H1 (cell line): ENCODE results near the gene MACROD2. TPM values are rescaled to one million over a fixed set of nuclear protein-coding genes. Genes with fewer than 3 reads are reported as not detected.

Experiments used
- CTCF ChIA-PET: fragments of 300-600 bp; sonication (Branson Sonifier 250); formaldehyde crosslinking; loops from one replicate; lab custom pipeline; 2021; ENCODE audit not compliant: partially characterized antibody; lab: Charles Lee
- POLR2A ChIA-PET: fragments of 300-600 bp; sonication (Branson Sonifier 250); formaldehyde crosslinking; loops from one replicate; lab custom pipeline; 2021; ENCODE audit warnings: inconsistent platforms; ENCODE audit not compliant: partially characterized antibody; lab: Charles Lee
- DNase-seq, 2 experiments: peaks; one replicate each; pipeline versions ENCODE4 v3.0.0 to v3.0.0-alpha.2; 2010 to 2022; ENCODE audit warnings: low spot score in 2 of 2, low read depth in 1 of 2, mixed read lengths in 1 of 2
- FAIRE-seq: peaks from 2 replicates; lab custom pipeline; 2011; peaks lifted over from hg19 to GRCh38; lab: Jason Lieb, UNC
- H2AFZ ChIP-seq: 2 replicates; pipeline ENCODE4 v1.8.1; 2012; ENCODE audit warnings: low read length, inconsistent platforms
- H2AK5ac ChIP-seq: 2 replicates; pipeline ENCODE4 v1.6.1; 2013; ENCODE audit warnings: low read depth, low read length
- H2BK120ac ChIP-seq: replicated peaks from 2 replicates; pipeline ENCODE3; 2013; ENCODE audit warnings: low read depth, low read length, inconsistent platforms
- H2BK12ac ChIP-seq: 2 replicates; pipeline ENCODE4 v1.6.1; 2013; ENCODE audit warnings: low read depth, low read length
- H2BK15ac ChIP-seq: 2 replicates; pipeline ENCODE4 v1.6.1; 2013; ENCODE audit warnings: low read length
- H2BK20ac ChIP-seq: 2 replicates; pipeline ENCODE4 v1.6.1; 2013; ENCODE audit warnings: low read length
- H2BK5ac ChIP-seq: 2 replicates; pipeline ENCODE4 v1.6.1; 2013; ENCODE audit warnings: low read depth, low read length
- H3K14ac ChIP-seq: 2 replicates; pipeline ENCODE4 v1.6.1; 2013; ENCODE audit warnings: inconsistent platforms; ENCODE audit not compliant: insufficient read length
- H3K18ac ChIP-seq: 2 replicates; pipeline ENCODE4 v1.6.1; 2013; ENCODE audit warnings: low read length; ENCODE audit errors: extremely low read depth
- H3K23ac ChIP-seq: 2 replicates; pipeline ENCODE4 v1.6.1; 2013; ENCODE audit warnings: inconsistent platforms; ENCODE audit not compliant: insufficient read length
- H3K23me2 ChIP-seq: 2 replicates; pipeline ENCODE4 v1.6.1; 2013; ENCODE audit warnings: low read depth, low read length
- H3K27ac ChIP-seq: 2 replicates; pipeline ENCODE4 v1.6.1; 2011; ENCODE audit warnings: low read depth, low read length, inconsistent platforms
- H3K27me3 ChIP-seq, 4 experiments: replicated peaks in 1 of 4; 1 replicate in 1 of 4; 2 replicates in 3 of 4; pipeline versions ENCODE4 v1.6.1 to v1.8.1; 2011 to 2013; ENCODE audit warnings: low read length in 3 of 4, mild to moderate bottlenecking in 3 of 4, inconsistent platforms in 2 of 4, mixed read lengths in 2 of 4, moderate library complexity in 1 of 4; ENCODE audit not compliant: control insufficient read depth in 3 of 4, insufficient read depth in 3 of 4; ENCODE audit errors: extremely low read depth in 1 of 4
- H3K36me3 ChIP-seq, 4 experiments: 2 replicates each; pipeline versions ENCODE4 v1.6.1 to v1.8.1; 2011 to 2013; ENCODE audit warnings: mild to moderate bottlenecking in 4 of 4, low read length in 3 of 4, moderate library complexity in 2 of 4, control low read depth in 1 of 4, inconsistent platforms in 1 of 4; ENCODE audit not compliant: insufficient read depth in 4 of 4, control insufficient read depth in 2 of 4
- H3K4ac ChIP-seq: replicated peaks from 2 replicates; pipeline ENCODE3; 2013; ENCODE audit warnings: low read length, low read depth, mixed read lengths, inconsistent platforms; ENCODE audit not compliant: insufficient read length
- H3K4me1 ChIP-seq, 4 experiments: replicated peaks in 1 of 4; 1 replicate in 1 of 4; 2 replicates in 3 of 4; pipeline versions ENCODE4 v1.6.1 to v1.8.1; 2011 to 2013; ENCODE audit warnings: low read length in 3 of 4, inconsistent platforms in 2 of 4, mixed read lengths in 1 of 4; ENCODE audit not compliant: insufficient read depth in 4 of 4, control insufficient read depth in 3 of 4
- H3K4me2 ChIP-seq, 2 experiments: 2 replicates each; pipeline versions ENCODE4 v1.6.1 to v1.8.1; 2011 to 2013; ENCODE audit warnings: low read depth in 2 of 2, low read length in 2 of 2, control low read depth in 1 of 2, inconsistent platforms in 1 of 2, mild to moderate bottlenecking in 1 of 2; ENCODE audit not compliant: insufficient read depth in 1 of 2
- H3K4me3 ChIP-seq, 4 experiments: fragments of 200-600, 300-600 bp in 1 of 4; sonication (generic), shearing (Covaris generic), sonication (Bioruptor Twin) in 1 of 4; 2 replicates each; pipeline versions ENCODE4 v1.5.1 to v1.8.1; 2011 to 2016; ENCODE audit warnings: low read length in 4 of 4, low read depth in 3 of 4, control low read depth in 2 of 4, inconsistent platforms in 2 of 4, mild to moderate bottlenecking in 2 of 4, mixed read lengths in 1 of 4, moderate library complexity in 1 of 4; ENCODE audit not compliant: insufficient read depth in 2 of 4; ENCODE audit errors: extremely low read depth in 1 of 4
- H3K56ac ChIP-seq: replicated peaks from 2 replicates; pipeline ENCODE3; 2013; ENCODE audit warnings: low read depth, mild to moderate bottlenecking, mixed read lengths, low read length, inconsistent platforms; ENCODE audit not compliant: insufficient read length
- H3K79me1 ChIP-seq: 2 replicates; pipeline ENCODE4 v1.6.1; 2013; ENCODE audit warnings: low read depth, low read length, control low read depth
- H3K79me2 ChIP-seq, 2 experiments: 2 replicates each; pipeline versions ENCODE4 v1.6.1 to v1.8.1; 2012 to 2013; ENCODE audit warnings: low read length in 2 of 2, mild to moderate bottlenecking in 2 of 2, inconsistent platforms in 1 of 2; ENCODE audit not compliant: insufficient read depth in 2 of 2, control insufficient read depth in 1 of 2
- H3K9ac ChIP-seq, 4 experiments: replicated peaks in 1 of 4; 1 replicate in 1 of 4; 2 replicates in 3 of 4; pipeline versions ENCODE4 v1.6.1 to v1.8.1; 2011 to 2013; ENCODE audit warnings: low read depth in 3 of 4, low read length in 3 of 4, control low read depth in 2 of 4, mild to moderate bottlenecking in 2 of 4, moderate library complexity in 2 of 4, inconsistent platforms in 1 of 4; ENCODE audit errors: extremely low read depth in 1 of 4
- H3K9me3 ChIP-seq, 2 experiments: 2 replicates each; pipeline versions ENCODE4 v1.6.1 to v1.8.1; 2012 to 2013; ENCODE audit warnings: mild to moderate bottlenecking in 2 of 2, moderate library complexity in 2 of 2, control low read depth in 1 of 2, inconsistent platforms in 1 of 2, low read depth in 1 of 2, low read length in 1 of 2, mixed read lengths in 1 of 2; ENCODE audit not compliant: insufficient read depth in 2 of 2
- H4K20me1 ChIP-seq, 2 experiments: replicated peaks in 1 of 2; 2 replicates each; pipeline versions ENCODE3 to v1.8.1; 2011 to 2013; ENCODE audit warnings: inconsistent platforms in 2 of 2, low read length in 2 of 2, mild to moderate bottlenecking in 1 of 2; ENCODE audit not compliant: insufficient read depth in 2 of 2, control insufficient read depth in 1 of 2
- H4K5ac ChIP-seq: 2 replicates; pipeline ENCODE4 v1.6.1; 2013; ENCODE audit warnings: low read length, low read depth, mixed read lengths, inconsistent platforms; ENCODE audit not compliant: insufficient read length
- H4K8ac ChIP-seq: 2 replicates; pipeline ENCODE4 v1.8.0; 2013; ENCODE audit warnings: mild to moderate bottlenecking, moderate library complexity, low read length, inconsistent platforms; ENCODE audit not compliant: insufficient read depth; ENCODE audit errors: extremely low read depth
- H4K91ac ChIP-seq: replicated peaks from 2 replicates; pipeline ENCODE3; 2013; ENCODE audit warnings: low read length, mixed read lengths, inconsistent platforms; ENCODE audit not compliant: insufficient read length
- E2F6 ChIP-seq: IDR thresholded peaks from 2 replicates; pipeline ENCODE4 v1.6.1; 2012; ENCODE audit warnings: inconsistent platforms
- NANOG ChIP-seq: IDR thresholded peaks from 2 replicates; pipeline ENCODE4 v1.6.1; 2011; ENCODE audit warnings: low read length, low read depth, mild to moderate bottlenecking, inconsistent platforms; ENCODE audit not compliant: insufficient read depth, poor library complexity, severe bottlenecking
- NRF1 ChIP-seq: IDR thresholded peaks from 2 replicates; pipeline ENCODE4 v1.6.1; 2011; ENCODE audit warnings: mild to moderate bottlenecking, low read depth, low read length, improper control_type of control experiment
- PHF8 ChIP-seq: fragments of 200-600 bp; sonication (generic); conservative IDR thresholded peaks from 2 replicates; pipeline ENCODE4 v1.7.1; 2012; ENCODE audit warnings: low read depth, mild to moderate bottlenecking, inconsistent platforms, low read length, moderate library complexity
- SIN3A ChIP-seq, 2 experiments: IDR thresholded peaks in 1 of 2; conservative IDR thresholded peaks in 1 of 2; 2 replicates each; pipeline ENCODE4 v1.6.1; 2011 to 2012; ENCODE audit warnings: low read length in 2 of 2, improper control_type of control experiment in 1 of 2, low read depth in 1 of 2, mild to moderate bottlenecking in 1 of 2
- TBP ChIP-seq: IDR thresholded peaks from 2 replicates; pipeline ENCODE4 v1.6.1; 2011; ENCODE audit warnings: low read depth, low read length, improper control_type of control experiment
- WGBS, 2 experiments: shearing (Covaris generic) in 1 of 2; methylation state at CpG; one replicate each; pipeline versions ENCODE4 v1.1.6 to v1.1.7; 2013 to 2015; ENCODE audit warnings: low lambda C conversion rate in 2 of 2, mixed read lengths in 2 of 2, inconsistent platforms in 1 of 2, low coverage in 1 of 2, missing lambda C conversion rate in 1 of 2; ENCODE audit not compliant: insufficient replicate concordance in 2 of 2, insufficient coverage in 1 of 2, insufficient read length in 1 of 2; ENCODE audit errors: extremely low coverage in 1 of 2, missing lambda C conversion rate in 1 of 2; 5-methylcytosine and 5-hydroxymethylcytosine counted together
- polyA plus RNA-seq, 7 experiments: library from polyadenylated mRNA; depleted of rRNA in 3 of 7; stranded (reverse) in 5 of 7; unstranded in 2 of 7; fragments of >200 nt in 5 of 7; fragments of 200-250 nt in 2 of 7; gene quantifications; 1 replicate in 5 of 7; 2 replicates in 1 of 7; 4 replicates in 1 of 7; pipeline versions ENCODE4 v1.2.1 to v1.2.3, GENCODE V29; 2011 to 2013; ENCODE audit warnings: missing spikeins in 2 of 7, mixed read lengths in 2 of 7
- total RNA-seq: library from RNA; stranded (reverse); fragmentation: NEBNext Ultra II Directional; extraction: Animal tissue kit (Norgen Biotek cat#: 25700); gene quantifications from 2 replicates; pipeline ENCODE4 v1.2.1, GENCODE V29; 2021

The MACROD2 gene
- total and polyA plus RNA-seq, 2 of the 8 experiments (the other 6 are each of a cell fraction or from before 2014, with no cell fraction given), result 0.70 to 3.9 TPM

GRCh38 chr20:15248618-15249395 lies 1253.5 kb downstream of the MACROD2 start:
- Histone ChIP-seq H2AK5ac (no peak overlapping the region), H3K9me3 (no peaks in the 10 kb centered on the region), H3K23ac (no peak overlapping the region), H3K4me3 (no peak overlapping the region), H3K27ac (no peak overlapping the region), H3K56ac (no peak overlapping the region), H4K20me1 (no peaks in the 10 kb centered on the region), H3K79me1 (no peaks in the 10 kb centered on the region), H4K91ac (no peak overlapping the region), H3K27me3 (no peaks in the 10 kb centered on the region), H2BK15ac (no peak overlapping the region), H3K4ac (no peak overlapping the region), H3K14ac (no peak overlapping the region), H3K23me2 (no peaks in the 10 kb centered on the region), H3K9ac (no peak overlapping the region), H3K4me1 (0 out of 7 replicates have a peak, but pooled peaks cover 0 to 3% (median 0%) of the 10 kb centered on the region in 4 experiments), H2BK5ac (no peak overlapping the region), H2BK12ac (no peak overlapping the region), H2BK120ac (no peak overlapping the region), H4K8ac (no peak overlapping the region), H3K36me3 (no peaks in the 10 kb centered on the region), H3K4me2 (no peak overlapping the region), H2BK20ac (no peak overlapping the region), H3K79me2 (no peaks in the 10 kb centered on the region), H3K18ac (no peak overlapping the region), H2AFZ (peak overlapping the region; percentile 77), H4K5ac (no peak overlapping the region)
- DNase-seq (no peak), FAIRE-seq (no peak)
- TF ChIP-seq NRF1 (no peak), NANOG (no peak), TBP (no peak), PHF8 (no peak), E2F6 (no peak), SIN3A (conservative IDR thresholded peaks at IDR 0.05 in 1 of 2, IDR thresholded peaks at IDR 0.05 in 1 of 2; ENCODE audit: low read depth in 1 of 2, low read length in 2 of 2) (no peak)
- WGBS, 2 experiments, result 97% methylated on average over 7 of the region's 7 CpGs; no CpG with 5 or more reads in 1 of the 2 experiments
- CTCF ChIA-PET, result interaction anchor here (0.6 to 5.8 kb wide), 4 partner anchors 8 to 1038 kb away, joined by 3 to 25 read pairs (median 5); no protein-coding TSS in a partner anchor
- POLR2A ChIA-PET, result no interaction called here
